ENCODE data around the gene LINGO3. TPM values are rescaled to one million over a fixed set of nuclear protein-coding genes. Genes with fewer than 3 reads are reported as not detected.

The LINGO3 gene
- total and polyA plus RNA-seq, 2 of the 4 experiments (the other 2 are of a cell fraction) = not detected

- intact Hi-C loops (cut with micrococcal nuclease) = no loop called here
These were observed 22.3 kb upstream of the LINGO3 start for GRCh38 chr19:2330255-2330631.

More at GRCh38 chr19:2330255-2330631, 22.3 kb upstream of the LINGO3 start:
- H3K9me3 ChIP-seq (ENCODE audit: control insufficient read depth, insufficient read depth, low read length) = no peaks in the 10 kb centered on the region
- no peak overlapping the region for H3K23ac ChIP-seq (ENCODE audit: low read depth, low read length)
- WGBS, 2 experiments (ENCODE audit: extremely low coverage in 2 of 2, insufficient read length in 1 of 2) = 85% methylated on average over 8 of the region's 10 CpGs; no CpG with 5 or more reads in 1 of the 2 experiments
- H4K5ac ChIP-seq (ENCODE audit: low read depth, low read length) = no peak overlapping the region
- dilution Hi-C loops (cut with HindIII; ENCODE audit: low sequenced_read_pairs, unreplicated experiment) = no loop called here
- in situ Hi-C loops (cut with MboI; ENCODE audit: low sequenced_read_pairs) = no loop called here
- H2BK120ac ChIP-seq (ENCODE audit: low read depth, low read length) = no peak overlapping the region
- no peak for TF ChIP-seq NFE2L2 (IDR thresholded peaks at IDR 0.05; ENCODE audit: low read depth, low read length)
- H3K4ac ChIP-seq (ENCODE audit: low read depth, low read length) = no peak overlapping the region
- H3K27me3 ChIP-seq (ENCODE audit: control insufficient read depth, insufficient read depth, low read length) = no peaks in the 10 kb centered on the region
- no peak overlapping the region for H2AFZ ChIP-seq (replicated peaks; ENCODE audit: low read length, poor library complexity)
- no peak overlapping the region for H2AK9ac ChIP-seq (replicated peaks; ENCODE audit: low read depth, low read length, poor library complexity)
- no peak overlapping the region for H3K4me3 ChIP-seq (ENCODE audit: insufficient read depth, low read depth, low read length)
- ATAC-seq (ENCODE audit: low read depth) (no peak), DNase-seq (no peak)
- H3K36me3 ChIP-seq (ENCODE audit: control insufficient read depth, insufficient read depth, low read length) = peaks cover 9% of the 10 kb centered on the region
- no peak overlapping the region for H3K18ac ChIP-seq (ENCODE audit: low read depth, low read length)
- no peak overlapping the region for H2BK20ac ChIP-seq (ENCODE audit: low read depth, low read length)
- no TSS peak for BruUV-seq (replicated peaks)
- H3K56ac ChIP-seq (ENCODE audit: extremely low read depth, insufficient read depth, low read length) = no peak overlapping the region
- H3K27ac ChIP-seq (ENCODE audit: insufficient read depth, low read length) = no peak overlapping the region
- no peak overlapping the region for H2BK15ac ChIP-seq (ENCODE audit: low read depth, low read length)
- peaks cover 34 to 77% of the 10 kb centered on the region in 2 experiments for H3K79me1 ChIP-seq (ENCODE audit: low read depth in 1 of 2, low read length in 2 of 2)
- ChIA-PET CTCF (no interaction called here), POLR2A (ENCODE audit: unreplicated experiment) (no interaction called here)
- no peak overlapping the region for H4K91ac ChIP-seq (ENCODE audit: insufficient read depth, low read depth, low read length)
- peak overlapping the region; percentile 5; the same call in 1 of the 2 replicates for H2AK5ac ChIP-seq (ENCODE audit: low read depth, low read length)
- no peak overlapping the region for H4K8ac ChIP-seq (ENCODE audit: low read depth in 2 of 2, low read length in 2 of 2)
- peaks cover 38% of the 10 kb centered on the region for H4K20me1 ChIP-seq (ENCODE audit: insufficient read depth, low read length)
- H2BK5ac ChIP-seq (ENCODE audit: low read depth, low read length, poor library complexity, severe bottlenecking) = no peak overlapping the region
- H3K4me2 ChIP-seq (ENCODE audit: low read depth, low read length) = no peak overlapping the region
- no peak overlapping the region for H3K14ac ChIP-seq (replicated peaks; ENCODE audit: low read depth, low read length)
- H3K4me1 ChIP-seq (ENCODE audit: control insufficient read depth, insufficient read depth, low read length) = peaks cover 4% of the 10 kb centered on the region
- no peak overlapping the region for H3K9ac ChIP-seq (ENCODE audit: low read depth, low read length)
- H3K9me1 ChIP-seq (ENCODE audit: insufficient read depth, low read length) = no peaks in the 10 kb centered on the region
